ENCODE measurements around the gene LITAF.

LITAF gene

GRCh38 chr16:11611871-11612664 lies 25.3 kb upstream of the LITAF start:
- no peak for DNase-seq (ENCODE audit: extremely low spot score)
- ChIA-PET CTCF (no interaction called here), POLR2A (no interaction called here)
- TF ChIP-seq SUZ12 (IDR thresholded peaks at IDR 0.05), result no peak
- no peak for TF ChIP-seq SP1 (IDR thresholded peaks at IDR 0.05)
- TF ChIP-seq ARNT (IDR thresholded peaks at IDR 0.05), result no peak
- no peak for TF ChIP-seq NFRKB (IDR thresholded peaks at IDR 0.05)
- no peak for TF ChIP-seq CTBP1 (IDR thresholded peaks at IDR 0.05; ENCODE audit: borderline replicate concordance)
- no peak for TF ChIP-seq PKNOX1 (IDR thresholded peaks at IDR 0.05)
- TF ChIP-seq FOXK2 (IDR thresholded peaks at IDR 0.05), result no peak
- no peak for TF ChIP-seq ZNF384 (IDR thresholded peaks at IDR 0.05)
- TF ChIP-seq L3MBTL2 (conservative IDR thresholded peaks at IDR 0.05), result no peak
- no peak for TF ChIP-seq BHLHE40 (IDR thresholded peaks at IDR 0.05; ENCODE audit: borderline replicate concordance)
- no peak for TF ChIP-seq FOXM1 (IDR thresholded peaks at IDR 0.05; ENCODE audit: borderline replicate concordance)
- no peak for TF ChIP-seq ELF4 (IDR thresholded peaks at IDR 0.05)
- no peak for TF ChIP-seq TARDBP (IDR thresholded peaks at IDR 0.05)
- TF ChIP-seq FOXA1 (IDR thresholded peaks at IDR 0.05), result no peak
- TF ChIP-seq LEF1 (IDR thresholded peaks at IDR 0.05; ENCODE audit: borderline replicate concordance), result no peak
- no peak for TF ChIP-seq HDGF (IDR thresholded peaks at IDR 0.05; ENCODE audit: borderline replicate concordance)

GRCh38 chr16:11610580-11610979 lies 23.9 kb upstream of the LITAF start:
- ChIA-PET POLR2A (no interaction called here), CTCF (no interaction called here)
- DNase-seq (ENCODE audit: extremely low spot score), result no peak
- TF ChIP-seq NFRKB (IDR thresholded peaks at IDR 0.05) (no peak), BHLHE40 (IDR thresholded peaks at IDR 0.05; ENCODE audit: borderline replicate concordance) (no peak), SP1 (IDR thresholded peaks at IDR 0.05) (no peak), FOXK2 (IDR thresholded peaks at IDR 0.05) (no peak)

- no peak for DNase-seq (ENCODE audit: extremely low spot score)
- CTCF ChIA-PET, result no interaction called here
- POLR2A ChIA-PET, result no interaction called here
- TF ChIP-seq FOXA1 (IDR thresholded peaks at IDR 0.05), result no peak
- no peak for TF ChIP-seq PKNOX1 (IDR thresholded peaks at IDR 0.05)
- no peak for TF ChIP-seq ZNF384 (IDR thresholded peaks at IDR 0.05)
- TF ChIP-seq LEF1 (IDR thresholded peaks at IDR 0.05; ENCODE audit: borderline replicate concordance), result no peak
- TF ChIP-seq TARDBP (IDR thresholded peaks at IDR 0.05), result no peak
- TF ChIP-seq FOXM1 (IDR thresholded peaks at IDR 0.05; ENCODE audit: borderline replicate concordance), result no peak
- no peak for TF ChIP-seq CTBP1 (IDR thresholded peaks at IDR 0.05; ENCODE audit: borderline replicate concordance)
- TF ChIP-seq SUZ12 (IDR thresholded peaks at IDR 0.05), result no peak
- no peak for TF ChIP-seq BHLHE40 (IDR thresholded peaks at IDR 0.05; ENCODE audit: borderline replicate concordance)
- TF ChIP-seq FOXK2 (IDR thresholded peaks at IDR 0.05), result no peak
- TF ChIP-seq ELF4 (IDR thresholded peaks at IDR 0.05), result no peak
- TF ChIP-seq L3MBTL2 (conservative IDR thresholded peaks at IDR 0.05), result no peak
- TF ChIP-seq NFRKB (IDR thresholded peaks at IDR 0.05), result no peak
- TF ChIP-seq SP1 (IDR thresholded peaks at IDR 0.05), result no peak
- no peak for TF ChIP-seq ARNT (IDR thresholded peaks at IDR 0.05)
- no peak for TF ChIP-seq HDGF (IDR thresholded peaks at IDR 0.05; ENCODE audit: borderline replicate concordance)
These were observed 23.4 kb upstream of the LITAF start for GRCh38 chr16:11610121-11610505.

GRCh38 chr16:11609474-11610120 lies 22.9 kb upstream of the LITAF start:
- no peak for TF ChIP-seq SP1 (IDR thresholded peaks at IDR 0.05)
- no peak for TF ChIP-seq ELF4 (IDR thresholded peaks at IDR 0.05)
- no peak for TF ChIP-seq CTBP1 (IDR thresholded peaks at IDR 0.05; ENCODE audit: borderline replicate concordance)
- TF ChIP-seq HDGF (IDR thresholded peaks at IDR 0.05; ENCODE audit: borderline replicate concordance), result no peak
- TF ChIP-seq BHLHE40 (IDR thresholded peaks at IDR 0.05; ENCODE audit: borderline replicate concordance), result no peak
- TF ChIP-seq ARNT (IDR thresholded peaks at IDR 0.05), result no peak
- no peak for TF ChIP-seq TARDBP (IDR thresholded peaks at IDR 0.05)
- no peak for TF ChIP-seq FOXK2 (IDR thresholded peaks at IDR 0.05)
- no peak for TF ChIP-seq ZNF384 (IDR thresholded peaks at IDR 0.05)
- TF ChIP-seq NFRKB (IDR thresholded peaks at IDR 0.05), result no peak
- TF ChIP-seq FOXM1 (IDR thresholded peaks at IDR 0.05; ENCODE audit: borderline replicate concordance), result no peak
- no peak for TF ChIP-seq LEF1 (IDR thresholded peaks at IDR 0.05; ENCODE audit: borderline replicate concordance)
- no peak for TF ChIP-seq PKNOX1 (IDR thresholded peaks at IDR 0.05)
- CTCF ChIA-PET, result no interaction called here
- DNase-seq (ENCODE audit: extremely low spot score), result no peak
- POLR2A ChIA-PET, result no interaction called here

GRCh38 chr16:11605891-11606290 lies 19.2 kb upstream of the LITAF start:
- CTCF ChIA-PET, result no interaction called here
- POLR2A ChIA-PET, result no interaction called here
- no peak for TF ChIP-seq SUZ12 (IDR thresholded peaks at IDR 0.05)
- no peak for DNase-seq (ENCODE audit: extremely low spot score)

GRCh38 chr16:11605564-11605886 lies 18.8 kb upstream of the LITAF start:
- ChIA-PET CTCF (no interaction called here), POLR2A (no interaction called here)
- no peak for DNase-seq (ENCODE audit: extremely low spot score)

More at GRCh38 chr16:11605564-11605886, 18.8 kb upstream of the LITAF start:
- TF ChIP-seq FOXM1 (IDR thresholded peaks at IDR 0.05; ENCODE audit: borderline replicate concordance), result no peak
- no peak for TF ChIP-seq L3MBTL2 (conservative IDR thresholded peaks at IDR 0.05)
- no peak for TF ChIP-seq ELF4 (IDR thresholded peaks at IDR 0.05)
- no peak for TF ChIP-seq PKNOX1 (IDR thresholded peaks at IDR 0.05)
- no peak for TF ChIP-seq BHLHE40 (IDR thresholded peaks at IDR 0.05; ENCODE audit: borderline replicate concordance)
- TF ChIP-seq LEF1 (IDR thresholded peaks at IDR 0.05; ENCODE audit: borderline replicate concordance), result no peak
- no peak for TF ChIP-seq FOXA1 (IDR thresholded peaks at IDR 0.05)
- TF ChIP-seq FOXK2 (IDR thresholded peaks at IDR 0.05), result no peak
- no peak for TF ChIP-seq CTBP1 (IDR thresholded peaks at IDR 0.05; ENCODE audit: borderline replicate concordance)

All from HEK293T (cell line).